K562 (cell line): ENCODE measurements around the gene TRIM44. TPM values are rescaled to one million over a fixed set of nuclear protein-coding genes. Genes with fewer than 3 reads are reported as not detected.

ENCODE experiments used
- ATF6 ChIP-seq: sonication (generic); formaldehyde crosslinking; IDR thresholded peaks from 2 replicates; pipeline ENCODE4 v1.4.0; 2020; ENCODE audit warnings: mild to moderate bottlenecking, missing genetic modification reagents
- DEAF1 ChIP-seq: fragments of 450-650 bp; formaldehyde crosslinking; IDR thresholded peaks from 2 replicates; pipeline ENCODE4 v1.4.0; 2020; ENCODE audit warnings: mild to moderate bottlenecking, moderate library complexity
- DIDO1 ChIP-seq: fragments of 450-650 bp; IDR thresholded peaks from 2 replicates; pipeline ENCODE4 v1.6.1; 2016; ENCODE audit warnings: low read depth, missing biosample characterization, missing genetic modification characterization
- E2F5 ChIP-seq: sonication (generic); formaldehyde crosslinking; IDR thresholded peaks from 2 replicates; pipeline ENCODE4 v1.8.0; 2022; ENCODE audit warnings: mild to moderate bottlenecking, missing genetic modification reagents
- E2F6 ChIP-seq, 2 experiments: IDR thresholded peaks; 2 replicates each; pipeline ENCODE4 v1.6.1; 2011; ENCODE audit warnings: borderline replicate concordance in 1 of 2, control low read depth in 1 of 2, low read depth in 1 of 2, low read length in 1 of 2, mild to moderate bottlenecking in 1 of 2, mixed read lengths in 1 of 2, moderate library complexity in 1 of 2; ENCODE audit not compliant: insufficient read depth in 1 of 2, insufficient read length in 1 of 2, poor library complexity in 1 of 2, severe bottlenecking in 1 of 2; ENCODE audit errors: extremely low read depth in 1 of 2
- HNRNPH1 ChIP-seq: fragments of 200-400 bp; formaldehyde crosslinking; optimal IDR thresholded peaks from 2 replicates; pipeline ENCODE3; 2017; ENCODE audit warnings: low read depth, mild to moderate bottlenecking, low read length, moderate library complexity
- POLR3A ChIP-seq: IDR thresholded peaks from 2 replicates; pipeline ENCODE4 v1.6.1; 2011; ENCODE audit warnings: borderline replicate concordance, mild to moderate bottlenecking, moderate library complexity; ENCODE audit not compliant: insufficient read length, insufficient read depth; ENCODE audit errors: extremely low read depth
- RAD21 ChIP-seq, 2 experiments: fragments of 250-450 bp in 1 of 2; fragments of 450-650 bp in 1 of 2; sonication (Bioruptor Pico) in 1 of 2; formaldehyde crosslinking in 1 of 2; IDR thresholded peaks in 1 of 2; conservative IDR thresholded peaks in 1 of 2; 2 replicates each; pipeline versions ENCODE4 v1.4.0 to v1.8.0; 2020 to 2022; ENCODE audit warnings: mild to moderate bottlenecking in 2 of 2, moderate library complexity in 1 of 2
- RBM15 ChIP-seq: fragments of 200-400 bp; formaldehyde crosslinking; IDR thresholded peaks from 2 replicates; pipeline ENCODE4 v1.6.1; 2018; ENCODE audit warnings: mild to moderate bottlenecking, low read length, moderate library complexity; ENCODE audit not compliant: insufficient read depth
- SMC3 ChIP-seq: conservative IDR thresholded peaks from 2 replicates; pipeline ENCODE4 v1.6.1; 2011; ENCODE audit warnings: low read depth, low read length, improper control_type of control experiment; ENCODE audit not compliant: insufficient read depth
- SREBF2 ChIP-seq: sonication (generic); formaldehyde crosslinking; IDR thresholded peaks from 2 replicates; pipeline ENCODE4 v1.4.0; 2020; ENCODE audit warnings: mild to moderate bottlenecking, missing genetic modification reagents
- SRSF9 ChIP-seq: fragments of 200-400 bp; formaldehyde crosslinking; IDR thresholded peaks from 2 replicates; pipeline ENCODE4 v1.6.1; 2017; ENCODE audit warnings: low read depth, low read length, borderline replicate concordance
- STAT5A ChIP-seq: IDR thresholded peaks from 2 replicates; pipeline ENCODE4 v1.6.1; 2012; ENCODE audit warnings: low read length, inconsistent platforms, borderline replicate concordance
- SUPT5H ChIP-seq: fragments of 450-650 bp; IDR thresholded peaks from 2 replicates; pipeline ENCODE4 v1.6.1; 2016
- ZNF253 ChIP-seq: fragments of 250-450 bp; sonication (Bioruptor Pico); conservative IDR thresholded peaks from 2 replicates; pipeline ENCODE4 v1.6.1; 2021; ENCODE audit warnings: mild to moderate bottlenecking
- ZNF512 ChIP-seq: IDR thresholded peaks from 2 replicates; pipeline ENCODE4 v1.6.1; 2016; ENCODE audit warnings: missing genetic modification characterization, missing compliant biosample characterization
- polyA plus RNA-seq, 8 experiments: library from polyadenylated mRNA; depleted of rRNA in 4 of 8; stranded (reverse) in 5 of 8; unstranded in 3 of 8; fragments of >200 nt; fragmentation: Nextera tagmentation in 2 of 8; fragmentation: Illumina TruSeq in 1 of 8; extraction: Ambion mirVana in 2 of 8; extraction: Trizol in 1 of 8; gene quantifications; 2 replicates each; pipeline versions ENCODE4 v1.2.1 to v1.2.3, GENCODE V29; 2011 to 2014; ENCODE audit warnings: inconsistent platforms in 1 of 8, missing spikeins in 1 of 8
- total RNA-seq, 7 experiments: library from RNA; depleted of rRNA in 6 of 7; stranded (reverse); fragments of >200 nt in 6 of 7; fragmentation: Illumina TruSeq in 2 of 7; extraction: Trizol in 2 of 7; gene quantifications; 2 replicates each; pipeline versions ENCODE4 v1.2.1 to v1.2.3, GENCODE V29; 2011 to 2021; ENCODE audit warnings: low replicate concordance in 1 of 7

The TRIM44 gene
- total and polyA plus RNA-seq, 9 of the 15 experiments (the other 6 are each of a cell fraction or from before 2014, with no cell fraction given), result 8.3 to 105 (median 37.2) TPM

- TF ChIP-seq DIDO1 (tag) (no peak), SUPT5H (no peak), ZNF253 (CRISPR knock-in tag) (no peak), SRSF9 (no peak), HNRNPH1 (no peak), RAD21 (CRISPR knock-in tag; conservative IDR thresholded peaks at IDR 0.05 in 1 of 2, IDR thresholded peaks at IDR 0.05 in 1 of 2) (peak; percentile 89 to 90), RBM15 (no peak), E2F5 (CRISPR knock-in tag) (no peak), ZNF512 (tag) (no peak), ATF6 (CRISPR knock-in tag) (no peak), POLR3A (no peak), STAT5A (no peak), SMC3 (peak; percentile 58; the same call in 1 of the 2 replicates), DEAF1 (peak; percentile 82), SREBF2 (CRISPR knock-in tag) (no peak), E2F6 (IDR thresholded peaks at IDR 0.05; ENCODE audit: borderline replicate concordance in 1 of 2, extremely low read depth in 1 of 2, insufficient read depth in 1 of 2, insufficient read length in 1 of 2, low read depth in 1 of 2, low read length in 1 of 2, poor library complexity in 1 of 2, severe bottlenecking in 1 of 2) (no peak)
Observed at GRCh38 chr11:35615921-35616900, 46.4 kb upstream of the TRIM44 start (continued).
